Activated CD8-positive, alpha-beta memory T cell treated with anti-CD3 and anti-CD28 coated beads, Interleukin-2, amount 10 ng/mL, durations not matched to agents 7 days and 5 days (primary cell): Measurements from ENCODE around the gene P2RX7. TPM values are rescaled to one million over a fixed set of nuclear protein-coding genes. Genes with fewer than 3 reads are reported as not detected.

ENCODE experiments used
- ATAC-seq: fragments of 150-1000 bp; cut with Tn5 transposase; one replicate; pipeline ENCODE4 v1.10.0; 2021; ENCODE audit warnings: moderate library complexity
- CTCF ChIA-PET: fragments of 350-600 bp; sonication (Branson Sonifier 250); formaldehyde crosslinking; loops from one replicate; lab custom pipeline; 2021; ENCODE audit warnings: antibody characterized with exemption; lab: Charles Lee
- DNase-seq: peaks from one replicate; pipeline ENCODE4 v3.0.0-alpha.2; 2020
- H3K27ac Mint-ChIP-seq: one replicate; pipeline ENCODE4 v1.8.0; 2021; ENCODE audit warnings: mild to moderate bottlenecking, mixed read lengths
- H3K27me3 Mint-ChIP-seq: one replicate; pipeline ENCODE4 v1.8.0; 2021; ENCODE audit warnings: mixed read lengths
- H3K36me3 Mint-ChIP-seq: one replicate; pipeline ENCODE4 v1.8.0; 2021; ENCODE audit warnings: mild to moderate bottlenecking, mixed read lengths
- H3K4me1 Mint-ChIP-seq: one replicate; pipeline ENCODE4 v1.8.0; 2021; ENCODE audit warnings: mixed read lengths
- H3K4me3 Mint-ChIP-seq: one replicate; pipeline ENCODE4 v1.8.0; 2021; ENCODE audit warnings: mild to moderate bottlenecking, moderate library complexity, mixed read lengths
- H3K9me3 Mint-ChIP-seq: one replicate; pipeline ENCODE4 v1.8.0; 2022; ENCODE audit warnings: low read depth, mixed read lengths
- total RNA-seq, 2 experiments: library from RNA; stranded (reverse); gene quantifications; one replicate each; pipeline ENCODE4 v1.2.3, GENCODE V29; 2021

The P2RX7 gene
- total RNA-seq, 2 experiments from 2014 or later = 7.5 to 14.4 TPM

DNA sequence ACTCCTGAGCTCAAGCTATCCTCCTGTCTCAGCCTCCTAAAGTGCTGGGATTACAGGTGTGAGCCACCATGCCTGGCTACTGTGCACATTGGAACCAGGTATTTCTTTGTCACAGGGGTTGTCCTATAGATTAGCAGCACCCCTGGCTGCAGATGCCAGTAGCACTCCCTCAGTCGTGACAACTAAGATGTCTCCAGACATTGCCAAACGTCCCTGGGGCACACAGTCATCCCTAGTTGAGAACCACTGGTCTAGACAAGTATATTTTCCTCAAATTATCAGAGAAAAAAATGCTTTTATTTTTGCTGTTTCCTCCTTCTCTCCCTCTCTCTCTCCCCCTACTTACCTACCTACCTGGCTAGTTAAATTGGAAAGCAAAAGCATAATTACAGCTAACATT lies 17.9 kb upstream of the P2RX7 start:
- CTCF ChIA-PET = interaction anchor here (0.9 to 9.1 kb wide), 3 partner anchors 11 to 109 kb away, joined by 3 to 52 read pairs (median 4); no protein-coding TSS in a partner anchor
- H3K4me3 Mint-ChIP-seq = no peak overlapping the region
- DNase-seq (no peak), ATAC-seq (no peak)
- H3K36me3 Mint-ChIP-seq = no peaks in the 10 kb centered on the region
- H3K9me3 Mint-ChIP-seq = no peaks in the 10 kb centered on the region
- H3K4me1 Mint-ChIP-seq = peaks cover 13% of the 10 kb centered on the region
- H3K27ac Mint-ChIP-seq = no peak overlapping the region
- peaks cover 3% of the 10 kb centered on the region for H3K27me3 Mint-ChIP-seq

DNA sequence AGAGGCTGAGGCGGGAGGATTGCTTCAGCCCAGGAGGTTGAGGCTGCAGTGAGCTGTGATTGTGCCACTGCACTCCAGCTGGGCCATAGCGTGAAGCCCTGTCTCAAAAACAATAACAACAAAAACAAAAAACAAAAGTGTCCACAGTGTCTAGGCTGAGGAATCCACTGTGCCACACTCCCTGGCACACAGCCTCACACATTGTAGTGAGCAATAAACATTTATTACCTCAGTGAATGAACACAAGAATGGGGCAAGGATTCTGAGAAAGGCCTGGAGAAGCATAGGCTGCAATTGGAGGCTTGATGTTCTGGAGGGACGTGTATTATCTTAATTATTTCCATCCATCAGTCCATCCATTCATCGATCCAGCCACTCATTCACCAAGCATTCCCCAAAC lies 17.1 kb upstream of the P2RX7 start:
- no peak for DNase-seq
- no peak for ATAC-seq
- CTCF ChIA-PET = interaction anchor here (0.9 to 9.1 kb wide), 2 partner anchors 10 to 55 kb away, joined by 3 to 52 read pairs; no protein-coding TSS in a partner anchor
- H3K9me3 Mint-ChIP-seq = no peaks in the 10 kb centered on the region
- peaks cover 3% of the 10 kb centered on the region for H3K27me3 Mint-ChIP-seq
- no peak overlapping the region for H3K4me3 Mint-ChIP-seq
- peaks cover 6% of the 10 kb centered on the region for H3K4me1 Mint-ChIP-seq
- no peaks in the 10 kb centered on the region for H3K36me3 Mint-ChIP-seq
- no peak overlapping the region for H3K27ac Mint-ChIP-seq

DNA sequence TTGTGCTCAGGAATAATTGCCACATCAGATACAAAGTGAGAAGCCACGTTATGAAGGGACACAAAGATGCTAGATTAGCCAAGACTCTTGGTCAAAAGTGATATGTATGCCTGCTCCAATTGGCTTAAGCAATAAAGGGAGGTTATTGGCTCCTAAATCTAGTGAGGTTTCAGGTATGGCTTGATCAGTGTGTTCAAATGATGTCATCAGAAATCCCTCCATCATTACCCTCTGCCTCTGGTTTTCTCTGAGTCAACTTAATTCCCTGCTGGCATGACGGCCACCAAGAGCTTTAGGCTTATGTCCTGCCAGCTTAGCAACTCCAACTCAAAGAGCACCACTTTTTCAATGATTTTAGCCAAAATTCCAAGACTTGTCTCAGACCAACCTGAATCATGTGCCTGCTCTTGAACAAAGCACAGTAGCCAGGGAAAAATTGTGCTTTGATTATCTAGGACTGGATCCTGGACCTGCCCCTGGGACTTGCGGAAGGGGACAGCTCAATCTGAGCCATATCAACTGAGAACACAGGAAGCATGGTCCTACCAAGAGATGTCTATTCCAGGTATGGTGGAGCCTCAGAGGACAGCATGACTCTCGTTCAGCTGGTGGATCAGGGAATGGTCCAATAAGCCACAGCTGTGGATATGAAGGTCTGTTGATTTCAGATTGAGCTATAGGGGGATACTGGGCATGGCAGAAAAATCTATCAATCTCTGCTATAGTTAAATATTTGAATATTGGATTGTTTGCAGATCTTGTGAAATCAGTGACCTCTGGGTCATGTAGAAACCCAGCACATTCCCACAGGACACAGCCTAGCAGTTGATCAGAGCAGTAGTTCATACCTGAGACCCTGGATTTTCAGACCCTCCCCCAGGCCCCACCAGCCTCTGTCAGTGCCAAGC lies 16.1 kb upstream of the P2RX7 start:
- peaks cover 3% of the 10 kb centered on the region for H3K27me3 Mint-ChIP-seq
- ATAC-seq = no peak
- peaks cover 8% of the 10 kb centered on the region for H3K4me1 Mint-ChIP-seq
- H3K4me3 Mint-ChIP-seq = no peak overlapping the region
- H3K27ac Mint-ChIP-seq = no peak overlapping the region
- H3K9me3 Mint-ChIP-seq = no peaks in the 10 kb centered on the region
- no peaks in the 10 kb centered on the region for H3K36me3 Mint-ChIP-seq
- CTCF ChIA-PET = interaction anchor here (0.6 to 9.1 kb wide), 2 partner anchors 51 to 56 kb away, joined by 3 to 52 read pairs; no protein-coding TSS in a partner anchor
- DNase-seq = no peak

DNA sequence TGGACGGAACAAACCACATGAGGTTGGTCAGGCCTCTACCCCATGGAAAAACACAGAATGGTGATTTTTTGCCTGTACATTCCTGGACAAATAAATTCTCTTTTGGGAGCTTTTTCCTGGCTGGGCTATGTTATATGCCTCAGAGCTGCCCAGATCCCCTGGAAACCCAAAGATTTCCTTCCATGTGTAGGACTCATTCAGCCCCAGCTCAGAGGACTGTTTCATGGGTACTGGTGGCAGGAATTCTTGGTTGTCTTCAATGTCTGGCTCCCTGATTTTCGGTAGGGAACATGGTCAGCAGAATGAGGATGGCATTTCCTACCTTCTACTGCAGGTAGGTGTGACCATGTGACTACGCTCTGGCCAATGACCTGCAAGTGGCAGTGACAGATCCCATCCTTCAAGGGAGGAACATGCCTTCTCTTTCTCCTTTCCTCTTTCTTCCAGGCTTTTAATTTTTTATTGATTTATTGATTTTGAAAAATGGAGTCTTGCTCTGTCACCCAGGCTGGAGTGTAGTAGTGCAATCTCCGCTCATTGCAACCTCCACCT lies 15.4 kb upstream of the P2RX7 start:
- DNase-seq = no peak
- no peak overlapping the region for H3K4me3 Mint-ChIP-seq
- no peak for ATAC-seq
- H3K36me3 Mint-ChIP-seq = no peaks in the 10 kb centered on the region
- H3K27me3 Mint-ChIP-seq = peaks cover 3% of the 10 kb centered on the region
- no peaks in the 10 kb centered on the region for H3K9me3 Mint-ChIP-seq
- CTCF ChIA-PET = interaction anchor here (0.6 to 9.1 kb wide), 2 partner anchors 52 to 56 kb away, joined by 3 to 52 read pairs; no protein-coding TSS in a partner anchor
- H3K27ac Mint-ChIP-seq = no peak overlapping the region
- H3K4me1 Mint-ChIP-seq = peaks cover 8% of the 10 kb centered on the region

DNA sequence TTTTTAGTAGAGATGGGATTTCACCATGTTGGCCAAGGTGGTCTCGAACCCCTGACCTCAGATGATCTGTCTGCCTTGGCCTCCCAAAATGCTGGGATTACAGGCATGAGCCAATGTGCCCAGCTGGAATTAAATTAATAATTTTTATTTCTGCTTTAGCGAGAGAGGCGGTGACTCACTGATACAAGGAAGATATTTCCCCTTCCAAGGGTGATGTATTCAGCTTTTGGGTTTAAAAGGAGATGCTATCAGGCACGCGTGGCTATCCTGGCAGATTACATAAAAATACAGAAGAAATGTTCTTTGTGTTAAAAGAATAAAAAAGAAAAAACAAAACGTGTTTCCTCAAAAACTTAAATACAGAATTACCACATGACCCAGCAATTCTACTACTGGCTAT lies 12.4 kb upstream of the P2RX7 start:
- no peak overlapping the region for H3K4me3 Mint-ChIP-seq
- H3K27ac Mint-ChIP-seq = no peak overlapping the region
- peaks cover 21% of the 10 kb centered on the region for H3K4me1 Mint-ChIP-seq
- DNase-seq = no peak
- peaks cover 3% of the 10 kb centered on the region for H3K27me3 Mint-ChIP-seq
- H3K9me3 Mint-ChIP-seq = no peaks in the 10 kb centered on the region
- no peak for ATAC-seq
- CTCF ChIA-PET = no interaction called here
- peaks cover 1% of the 10 kb centered on the region for H3K36me3 Mint-ChIP-seq

DNA sequence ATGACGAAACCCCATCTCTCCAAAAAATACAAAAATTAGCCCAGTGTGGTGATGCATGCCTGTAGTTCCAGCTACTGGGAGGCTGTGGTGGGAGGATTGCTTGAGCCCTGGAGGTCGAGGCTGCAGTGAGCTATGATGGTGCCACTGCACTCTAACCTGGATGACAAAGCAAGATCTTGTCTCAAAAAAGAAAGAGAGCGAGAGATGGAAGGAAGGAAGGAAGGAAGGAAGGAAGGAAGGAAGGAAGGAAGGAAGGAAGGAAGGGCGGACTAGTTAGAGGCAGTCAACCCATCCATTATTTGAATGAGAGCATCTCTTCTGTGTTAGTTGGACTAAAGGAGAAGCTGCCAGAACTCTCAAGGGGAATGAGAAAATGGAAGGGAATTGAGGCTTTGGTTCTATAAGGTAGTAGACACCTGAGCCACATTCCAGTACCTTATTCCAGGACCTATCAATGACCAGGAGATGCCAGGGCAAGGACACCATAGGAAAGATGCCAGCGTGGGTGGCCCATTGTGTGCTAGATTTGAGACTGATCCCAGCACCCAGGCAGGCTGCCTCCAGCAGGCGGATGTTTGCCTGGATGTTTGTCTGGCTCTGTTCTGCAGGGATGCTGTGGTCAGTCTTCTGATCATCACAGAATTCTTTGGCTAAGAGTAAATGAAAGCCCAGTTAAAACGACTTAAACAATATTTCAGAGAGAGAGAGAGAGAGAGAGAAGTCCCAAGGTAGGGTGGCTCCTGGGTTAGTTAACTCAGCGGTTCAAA lies 11.5 kb upstream of the P2RX7 start:
- no peak for DNase-seq
- no peak for ATAC-seq
- Mint-ChIP-seq H3K4me1 (peaks cover 27% of the 10 kb centered on the region), H3K27ac (no peak overlapping the region), H3K27me3 (peaks cover 3% of the 10 kb centered on the region), H3K36me3 (peaks cover 1% of the 10 kb centered on the region), H3K9me3 (peaks cover 2% of the 10 kb centered on the region), H3K4me3 (no peak overlapping the region)
- CTCF ChIA-PET = no interaction called here

DNA sequence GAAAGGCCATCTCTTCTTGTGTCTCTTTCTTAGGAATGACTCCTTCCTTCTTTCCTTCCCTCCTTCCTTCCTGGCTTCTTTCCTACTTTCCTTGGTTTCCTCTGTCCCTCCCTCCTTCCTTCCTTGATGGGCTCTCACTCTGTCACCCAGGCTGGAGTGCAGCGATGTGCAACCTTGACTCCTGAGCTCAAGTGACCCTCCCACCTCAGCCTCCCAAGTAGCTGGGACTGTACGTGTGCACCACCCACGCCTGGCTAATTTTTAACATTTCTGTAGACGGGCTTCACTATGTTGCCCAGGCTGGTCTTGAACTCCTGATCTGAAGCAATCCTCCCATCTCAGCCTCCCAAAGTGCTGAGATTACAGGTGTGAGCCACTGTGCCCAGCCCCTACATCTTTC lies 10.9 kb upstream of the P2RX7 start:
- CTCF ChIA-PET = no interaction called here

DNA sequence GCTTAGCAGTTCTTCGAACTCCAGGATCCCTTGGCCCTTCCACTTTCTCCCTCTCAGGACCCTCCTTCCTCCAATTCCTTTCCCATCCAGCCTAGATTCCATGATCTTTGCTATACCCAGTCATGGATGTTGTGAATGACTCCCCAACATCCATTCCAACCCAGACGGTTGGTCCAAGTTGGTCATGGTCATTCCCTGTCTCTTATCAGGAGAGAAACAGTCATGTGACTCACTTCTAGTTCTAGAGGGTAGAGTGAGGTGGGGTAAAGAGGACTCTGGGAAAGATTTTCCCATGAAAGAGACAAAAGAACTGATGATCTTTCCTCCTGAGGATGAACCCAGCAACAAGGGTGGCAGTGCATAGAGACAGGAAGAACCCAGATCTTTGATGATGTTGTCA lies 9.2 kb upstream of the P2RX7 start:
- peaks cover 44% of the 10 kb centered on the region for H3K4me1 Mint-ChIP-seq
- no peak overlapping the region for H3K4me3 Mint-ChIP-seq
- peaks cover 1% of the 10 kb centered on the region for H3K36me3 Mint-ChIP-seq
- no peak for DNase-seq
- H3K27me3 Mint-ChIP-seq = peaks cover 3% of the 10 kb centered on the region
- no peak for ATAC-seq
- H3K27ac Mint-ChIP-seq = no peak overlapping the region
- H3K9me3 Mint-ChIP-seq = peaks cover 2% of the 10 kb centered on the region
- CTCF ChIA-PET = interaction anchor here (1.2 to 1.9 kb wide), 3 partner anchors 9 to 27 kb away, joined by 3 to 4 read pairs (median 4); partner anchors contain the start of gene P2RX7

More for the DNA sequence above, 10.9 kb upstream of the P2RX7 start:
- Mint-ChIP-seq H3K4me3 (no peak overlapping the region), H3K9me3 (peaks cover 2% of the 10 kb centered on the region), H3K4me1 (peaks cover 30% of the 10 kb centered on the region), H3K36me3 (peaks cover 1% of the 10 kb centered on the region), H3K27ac (no peak overlapping the region), H3K27me3 (peaks cover 3% of the 10 kb centered on the region)
- DNase-seq = no peak
- no peak for ATAC-seq

DNA sequence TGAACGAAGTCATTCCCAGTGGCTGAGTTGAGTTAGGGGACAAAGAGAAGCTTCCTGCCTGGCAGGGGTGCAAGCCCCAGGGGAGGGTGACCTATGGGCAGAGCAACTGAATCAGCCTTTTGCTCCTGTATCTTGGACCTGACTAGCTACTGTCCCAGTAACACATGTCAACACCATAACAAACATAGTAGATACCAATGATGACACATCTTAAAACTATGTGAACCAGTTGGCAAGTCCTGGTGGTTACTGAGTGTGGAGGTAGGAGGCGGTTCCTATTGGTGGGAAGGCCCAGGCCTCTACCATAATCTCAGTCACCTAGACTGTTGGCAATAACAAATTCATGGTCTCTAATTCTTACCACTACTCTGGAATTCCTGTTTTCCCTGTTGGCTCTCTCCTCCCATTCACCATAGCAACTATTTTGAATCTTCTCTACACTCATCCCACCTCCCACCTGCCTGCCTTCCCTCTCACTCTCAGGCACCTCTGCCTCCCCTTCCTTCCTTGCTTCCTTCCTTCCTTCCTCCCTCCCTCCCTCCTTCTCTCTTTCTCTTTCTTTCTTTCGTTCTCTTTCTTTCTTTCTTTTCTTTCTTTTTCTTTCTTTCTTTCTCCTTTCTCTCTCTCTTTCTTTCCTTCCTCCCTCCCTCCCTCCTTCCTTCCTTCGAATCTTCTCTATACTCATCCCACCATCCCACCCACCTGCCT lies 8.1 kb upstream of the P2RX7 start:
- Mint-ChIP-seq H3K4me3 (no peak overlapping the region), H3K27me3 (no peaks in the 10 kb centered on the region), H3K36me3 (peaks cover 2% of the 10 kb centered on the region), H3K9me3 (peaks cover 2% of the 10 kb centered on the region), H3K4me1 (peaks cover 53% of the 10 kb centered on the region), H3K27ac (peak overlapping the region; percentile 70)
- CTCF ChIA-PET = interaction anchor here (0.6 to 1.9 kb wide), 7 partner anchors 8 to 829 kb away, joined by 3 to 7 read pairs (median 4); partner anchors contain the start of gene P2RX7
- DNase-seq (peak; percentile 73), ATAC-seq (peak; percentile 32)

DNA sequence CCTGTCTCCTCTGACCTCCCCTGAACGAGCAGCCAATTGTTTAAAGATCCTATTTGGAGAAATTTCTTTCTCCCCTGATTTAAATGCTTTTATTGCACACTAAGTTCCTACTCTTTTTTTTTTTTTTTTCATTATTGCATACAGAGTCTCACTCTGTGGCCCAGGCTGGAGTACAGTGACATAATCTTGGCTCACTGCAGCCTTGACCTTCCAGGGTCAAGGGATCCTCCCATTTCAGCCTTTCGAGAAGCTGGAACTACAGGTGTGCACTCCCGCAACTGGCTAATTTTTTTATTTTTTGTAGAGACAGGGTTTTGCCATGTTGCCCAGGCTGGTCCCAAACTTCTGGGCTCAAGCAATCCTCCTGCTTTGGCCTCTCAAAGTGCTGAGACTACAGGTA lies 5.2 kb upstream of the P2RX7 start:
- peaks cover 4% of the 10 kb centered on the region for H3K9me3 Mint-ChIP-seq
- no peaks in the 10 kb centered on the region for H3K27me3 Mint-ChIP-seq
- H3K36me3 Mint-ChIP-seq = peaks cover 3% of the 10 kb centered on the region
- DNase-seq (no peak), ATAC-seq (no peak)
- peaks cover 77% of the 10 kb centered on the region for H3K4me1 Mint-ChIP-seq
- peak overlapping the region; percentile 3 for H3K27ac Mint-ChIP-seq
- H3K4me3 Mint-ChIP-seq = no peak overlapping the region
- CTCF ChIA-PET = interaction anchor here (0.7 kb wide), 1 partner anchor 68 kb away, joined by 3 read pairs; no protein-coding TSS in a partner anchor

DNA sequence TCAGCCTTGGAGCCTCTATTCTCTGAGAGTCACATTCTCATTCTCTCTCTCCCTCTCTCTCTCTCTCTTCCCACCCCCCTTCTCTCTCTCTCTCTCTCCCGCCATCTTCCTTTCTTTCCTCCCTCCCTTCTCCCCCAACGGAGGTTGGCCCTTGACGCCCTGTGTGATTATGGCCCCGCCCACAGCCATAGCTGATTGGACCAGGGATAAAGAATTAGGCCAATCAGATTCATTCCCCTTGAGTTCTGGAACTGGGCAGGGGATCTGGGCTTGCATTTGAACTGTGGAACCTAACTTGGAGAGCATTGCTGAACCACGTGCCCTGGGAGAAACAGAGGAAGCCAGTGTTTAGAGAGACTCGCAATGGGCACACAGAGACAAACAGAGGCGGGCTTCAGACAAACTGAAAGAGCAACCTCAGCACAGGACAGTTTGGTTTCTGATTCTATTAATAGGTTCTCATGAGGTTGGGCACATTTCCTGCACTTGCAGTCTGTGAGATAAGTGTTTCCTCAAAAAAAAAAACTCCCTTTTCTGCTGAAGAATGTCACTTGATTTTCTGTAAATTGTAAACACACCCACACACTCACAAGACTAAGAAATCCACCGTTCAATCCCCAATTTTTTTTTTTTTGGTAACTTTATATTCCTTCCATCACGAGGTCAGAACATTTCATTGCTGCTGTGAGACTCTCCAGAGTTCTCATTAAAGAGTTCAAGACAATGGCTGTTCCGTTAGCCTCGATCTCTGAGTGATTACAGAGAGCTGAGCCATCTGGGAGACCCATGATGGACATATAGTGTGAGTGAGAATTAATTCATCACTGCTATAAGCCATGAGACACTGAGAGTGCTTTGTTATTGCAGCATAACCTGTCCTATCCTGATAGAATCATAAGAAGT lies 3.5 kb upstream of the P2RX7 start:
- Mint-ChIP-seq H3K4me3 (peak overlapping the region; percentile 67), H3K9me3 (peaks cover 4% of the 10 kb centered on the region), H3K4me1 (peaks cover 84% of the 10 kb centered on the region), H3K36me3 (peaks cover 4% of the 10 kb centered on the region), H3K27ac (peak overlapping the region; percentile 97), H3K27me3 (no peaks in the 10 kb centered on the region)
- ATAC-seq (peak; percentile 91), DNase-seq (peak; percentile 96)
- CTCF ChIA-PET = interaction anchor here (1.0 to 1.5 kb wide), 3 partner anchors 84 to 95 kb away, joined by 3 to 6 read pairs (median 4); no protein-coding TSS in a partner anchor

DNA sequence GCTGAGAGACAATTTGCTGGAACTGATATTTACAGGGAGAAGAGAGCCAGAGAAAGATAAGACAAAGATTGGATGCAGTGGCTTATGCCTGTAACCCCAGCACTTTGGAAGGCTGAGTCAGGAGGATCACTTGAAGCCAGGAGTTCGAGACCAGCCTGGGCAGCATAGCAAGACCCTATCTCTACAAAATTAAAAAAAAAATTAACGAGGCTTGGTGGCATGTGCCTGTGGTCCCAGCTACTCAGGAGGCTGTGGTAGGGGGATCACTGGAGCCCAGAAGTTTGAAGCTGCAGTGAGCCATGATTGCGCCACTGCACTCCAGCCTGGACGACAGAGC lies 2.9 kb upstream of the P2RX7 start:
- CTCF ChIA-PET = no interaction called here
- H3K4me1 Mint-ChIP-seq = peaks cover 83% of the 10 kb centered on the region
- H3K9me3 Mint-ChIP-seq = peaks cover 4% of the 10 kb centered on the region
- no peaks in the 10 kb centered on the region for H3K27me3 Mint-ChIP-seq
- H3K36me3 Mint-ChIP-seq = peaks cover 6% of the 10 kb centered on the region
- DNase-seq (no peak), ATAC-seq (no peak)
- peak overlapping the region; percentile 67 for H3K4me3 Mint-ChIP-seq
- H3K27ac Mint-ChIP-seq = peak overlapping the region; percentile 97
